ENCODE data around the gene ST3GAL2. TPM values are rescaled to one million over a fixed set of nuclear protein-coding genes. Genes with fewer than 3 reads are reported as not detected.

ST3GAL2 gene
- total and polyA plus RNA-seq, 9 of the 15 experiments (the other 6 are each of a cell fraction or from before 2014, with no cell fraction given), result 1.5 to 108 (median 34.3) TPM

DNA sequence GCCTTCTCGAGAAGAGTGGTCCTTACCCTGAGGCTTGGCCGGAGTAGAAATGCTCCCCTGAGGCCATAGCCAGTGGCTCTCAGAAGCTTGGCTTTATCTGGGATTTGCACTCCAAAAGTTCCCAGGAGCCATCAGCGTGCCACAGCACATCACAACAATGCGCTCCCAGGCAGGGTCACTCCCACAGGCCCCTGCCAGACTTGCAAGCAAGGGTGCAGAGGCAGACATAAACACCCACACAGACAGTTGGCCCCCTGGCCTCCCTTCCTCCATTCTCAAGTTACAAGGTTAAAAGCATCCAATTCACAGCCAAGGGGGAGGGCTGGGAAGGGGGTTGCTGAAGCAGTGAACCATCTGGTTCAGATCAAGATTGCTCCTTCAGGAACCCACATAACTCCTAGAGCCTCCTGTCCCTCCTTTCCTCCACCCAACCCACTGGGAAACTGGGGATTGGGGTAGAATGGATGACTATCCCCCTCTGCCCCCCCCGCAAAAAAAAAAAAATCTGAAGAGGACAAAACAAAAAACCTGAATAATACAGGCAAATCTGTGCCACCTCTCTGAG is 1.8 kb downstream of the ST3GAL2 start (continued):
- TF ChIP-seq, protein P1, sequence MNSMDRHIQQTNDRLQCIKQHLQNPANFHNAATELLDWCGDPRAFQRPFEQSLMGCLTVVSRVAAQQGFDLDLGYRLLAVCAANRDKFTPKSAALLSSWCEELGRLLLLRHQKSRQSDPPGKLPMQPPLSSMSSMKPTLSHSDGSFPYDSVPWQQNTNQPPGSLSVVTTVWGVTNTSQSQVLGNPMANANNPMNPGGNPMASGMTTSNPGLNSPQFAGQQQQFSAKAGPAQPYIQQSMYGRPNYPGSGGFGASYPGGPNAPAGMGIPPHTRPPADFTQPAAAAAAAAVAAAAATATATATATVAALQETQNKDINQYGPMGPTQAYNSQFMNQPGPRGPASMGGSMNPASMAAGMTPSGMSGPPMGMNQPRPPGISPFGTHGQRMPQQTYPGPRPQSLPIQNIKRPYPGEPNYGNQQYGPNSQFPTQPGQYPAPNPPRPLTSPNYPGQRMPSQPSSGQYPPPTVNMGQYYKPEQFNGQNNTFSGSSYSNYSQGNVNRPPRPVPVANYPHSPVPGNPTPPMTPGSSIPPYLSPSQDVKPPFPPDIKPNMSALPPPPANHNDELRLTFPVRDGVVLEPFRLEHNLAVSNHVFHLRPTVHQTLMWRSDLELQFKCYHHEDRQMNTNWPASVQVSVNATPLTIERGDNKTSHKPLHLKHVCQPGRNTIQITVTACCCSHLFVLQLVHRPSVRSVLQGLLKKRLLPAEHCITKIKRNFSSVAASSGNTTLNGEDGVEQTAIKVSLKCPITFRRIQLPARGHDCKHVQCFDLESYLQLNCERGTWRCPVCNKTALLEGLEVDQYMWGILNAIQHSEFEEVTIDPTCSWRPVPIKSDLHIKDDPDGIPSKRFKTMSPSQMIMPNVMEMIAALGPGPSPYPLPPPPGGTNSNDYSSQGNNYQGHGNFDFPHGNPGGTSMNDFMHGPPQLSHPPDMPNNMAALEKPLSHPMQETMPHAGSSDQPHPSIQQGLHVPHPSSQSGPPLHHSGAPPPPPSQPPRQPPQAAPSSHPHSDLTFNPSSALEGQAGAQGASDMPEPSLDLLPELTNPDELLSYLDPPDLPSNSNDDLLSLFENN (IDR thresholded peaks at IDR 0.05; ENCODE audit: low read depth in 2 of 2, low read length in 2 of 2), result 0 out of 4 replicates have a peak, but pooled peaks of 1 of the 2 experiments have one; percentile 51
- TF ChIP-seq RAD21 (CRISPR knock-in tag; conservative IDR thresholded peaks at IDR 0.05 in 1 of 2, IDR thresholded peaks at IDR 0.05 in 1 of 2) (peak in 1 of 2 experiments; percentile 25; a peak in 1 of 4 replicates), ZBED1 (IDR thresholded peaks at IDR 0.05) (0 out of 2 replicates have a peak, but pooled peaks have one; percentile 57), MEF2A (IDR thresholded peaks at IDR 0.05; ENCODE audit: control insufficient read depth, low read depth, low read length) (0 out of 2 replicates have a peak, but pooled peaks have one; percentile 52), PHF20 (IDR thresholded peaks at IDR 0.05; ENCODE audit: partially characterized antibody) (no peak), BCOR (IDR thresholded peaks at IDR 0.05) (peak; percentile 16; the same call in 1 of the 2 replicates), HDGF (IDR thresholded peaks at IDR 0.05) (no peak), TEAD4 (IDR thresholded peaks at IDR 0.05; ENCODE audit: low read length) (peak; percentile 77), TEAD4 (CRISPR knock-in tag; IDR thresholded peaks at IDR 0.05; ENCODE audit: borderline replicate concordance) (no peak), ZNF165 (CRISPR knock-in tag; IDR thresholded peaks at IDR 0.05; ENCODE audit: borderline replicate concordance) (no peak)
- TF ChIP-seq, protein P2, sequence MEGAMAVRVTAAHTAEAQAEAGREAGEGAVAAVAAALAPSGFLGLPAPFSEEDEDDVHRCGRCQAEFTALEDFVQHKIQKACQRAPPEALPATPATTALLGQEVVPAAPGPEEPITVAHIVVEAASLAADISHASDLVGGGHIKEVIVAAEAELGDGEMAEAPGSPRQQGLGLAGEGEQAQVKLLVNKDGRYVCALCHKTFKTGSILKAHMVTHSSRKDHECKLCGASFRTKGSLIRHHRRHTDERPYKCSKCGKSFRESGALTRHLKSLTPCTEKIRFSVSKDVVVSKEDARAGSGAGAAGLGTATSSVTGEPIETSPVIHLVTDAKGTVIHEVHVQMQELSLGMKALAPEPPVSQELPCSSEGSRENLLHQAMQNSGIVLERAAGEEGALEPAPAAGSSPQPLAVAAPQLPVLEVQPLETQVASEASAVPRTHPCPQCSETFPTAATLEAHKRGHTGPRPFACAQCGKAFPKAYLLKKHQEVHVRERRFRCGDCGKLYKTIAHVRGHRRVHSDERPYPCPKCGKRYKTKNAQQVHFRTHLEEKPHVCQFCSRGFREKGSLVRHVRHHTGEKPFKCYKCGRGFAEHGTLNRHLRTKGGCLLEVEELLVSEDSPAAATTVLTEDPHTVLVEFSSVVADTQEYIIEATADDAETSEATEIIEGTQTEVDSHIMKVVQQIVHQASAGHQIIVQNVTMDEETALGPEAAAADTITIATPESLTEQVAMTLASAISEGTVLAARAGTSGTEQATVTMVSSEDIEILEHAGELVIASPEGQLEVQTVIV (CRISPR knock-in tag; IDR thresholded peaks at IDR 0.05; ENCODE audit: borderline replicate concordance), result no peak
- TF ChIP-seq, protein P3, sequence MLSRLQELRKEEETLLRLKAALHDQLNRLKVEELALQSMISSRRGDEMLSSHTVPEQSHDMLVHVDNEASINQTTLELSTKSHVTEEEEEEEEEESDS (CRISPR knock-in tag; IDR thresholded peaks at IDR 0.05), result no peak
- TF ChIP-seq, protein P4, sequence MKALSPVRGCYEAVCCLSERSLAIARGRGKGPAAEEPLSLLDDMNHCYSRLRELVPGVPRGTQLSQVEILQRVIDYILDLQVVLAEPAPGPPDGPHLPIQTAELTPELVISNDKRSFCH (CRISPR knock-in tag; IDR thresholded peaks at IDR 0.05), result no peak
- TF ChIP-seq, protein P4 (tag; IDR thresholded peaks at IDR 0.05), result no peak
- TF ChIP-seq, protein P5, sequence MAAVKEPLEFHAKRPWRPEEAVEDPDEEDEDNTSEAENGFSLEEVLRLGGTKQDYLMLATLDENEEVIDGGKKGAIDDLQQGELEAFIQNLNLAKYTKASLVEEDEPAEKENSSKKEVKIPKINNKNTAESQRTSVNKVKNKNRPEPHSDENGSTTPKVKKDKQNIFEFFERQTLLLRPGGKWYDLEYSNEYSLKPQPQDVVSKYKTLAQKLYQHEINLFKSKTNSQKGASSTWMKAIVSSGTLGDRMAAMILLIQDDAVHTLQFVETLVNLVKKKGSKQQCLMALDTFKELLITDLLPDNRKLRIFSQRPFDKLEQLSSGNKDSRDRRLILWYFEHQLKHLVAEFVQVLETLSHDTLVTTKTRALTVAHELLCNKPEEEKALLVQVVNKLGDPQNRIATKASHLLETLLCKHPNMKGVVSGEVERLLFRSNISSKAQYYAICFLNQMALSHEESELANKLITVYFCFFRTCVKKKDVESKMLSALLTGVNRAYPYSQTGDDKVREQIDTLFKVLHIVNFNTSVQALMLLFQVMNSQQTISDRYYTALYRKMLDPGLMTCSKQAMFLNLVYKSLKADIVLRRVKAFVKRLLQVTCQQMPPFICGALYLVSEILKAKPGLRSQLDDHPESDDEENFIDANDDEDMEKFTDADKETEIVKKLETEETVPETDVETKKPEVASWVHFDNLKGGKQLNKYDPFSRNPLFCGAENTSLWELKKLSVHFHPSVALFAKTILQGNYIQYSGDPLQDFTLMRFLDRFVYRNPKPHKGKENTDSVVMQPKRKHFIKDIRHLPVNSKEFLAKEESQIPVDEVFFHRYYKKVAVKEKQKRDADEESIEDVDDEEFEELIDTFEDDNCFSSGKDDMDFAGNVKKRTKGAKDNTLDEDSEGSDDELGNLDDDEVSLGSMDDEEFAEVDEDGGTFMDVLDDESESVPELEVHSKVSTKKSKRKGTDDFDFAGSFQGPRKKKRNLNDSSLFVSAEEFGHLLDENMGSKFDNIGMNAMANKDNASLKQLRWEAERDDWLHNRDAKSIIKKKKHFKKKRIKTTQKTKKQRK (IDR thresholded peaks at IDR 0.05; ENCODE audit: borderline replicate concordance, low read depth, low read length), result no peak

Data from K562 (cell line).